Stomach (tissue), 4 donors: ENCODE measurements around the gene PLAC9.

ENCODE experiments used
- CTCF ChIP-seq, 7 experiments: fragments of 450-650 bp in 4 of 7; fragments of 200-600 bp in 3 of 7; sonication (generic) in 3 of 7; IDR thresholded peaks; one replicate each; pipeline ENCODE4 v1.5.1; 2016 to 2019; ENCODE audit warnings: antibody characterized with exemption in 7 of 7, control low read depth in 2 of 7, mild to moderate bottlenecking in 1 of 7
- EP300 ChIP-seq: sonication (generic); formaldehyde crosslinking; IDR thresholded peaks from one replicate; pipeline ENCODE4 v1.6.1; 2017; ENCODE audit warnings: antibody characterized with exemption
- POLR2A ChIP-seq, 4 donors: fragments of 450-650 bp; IDR thresholded peaks; one replicate each; pipeline ENCODE4 v1.6.1; 2016; ENCODE audit warnings: antibody characterized with exemption in 4 of 4, control low read depth in 2 of 4, mild to moderate bottlenecking in 1 of 4, moderate library complexity in 1 of 4

GRCh38 chr10:80191589-80192270 lies 59.2 kb downstream of the PLAC9 start:
- TF ChIP-seq CTCF (IDR thresholded peaks at IDR 0.05) (no peak), POLR2A (IDR thresholded peaks at IDR 0.05) (no peak), EP300 (no peak)
